Measurements from ENCODE around the gene ALKBH7.
"Not testable (repeated sequence)": the region's sequence is repeated elsewhere in the genome, so short reads cannot be mapped to it uniquely, and the experiment has no call there.

ALKBH7 gene

DNA sequence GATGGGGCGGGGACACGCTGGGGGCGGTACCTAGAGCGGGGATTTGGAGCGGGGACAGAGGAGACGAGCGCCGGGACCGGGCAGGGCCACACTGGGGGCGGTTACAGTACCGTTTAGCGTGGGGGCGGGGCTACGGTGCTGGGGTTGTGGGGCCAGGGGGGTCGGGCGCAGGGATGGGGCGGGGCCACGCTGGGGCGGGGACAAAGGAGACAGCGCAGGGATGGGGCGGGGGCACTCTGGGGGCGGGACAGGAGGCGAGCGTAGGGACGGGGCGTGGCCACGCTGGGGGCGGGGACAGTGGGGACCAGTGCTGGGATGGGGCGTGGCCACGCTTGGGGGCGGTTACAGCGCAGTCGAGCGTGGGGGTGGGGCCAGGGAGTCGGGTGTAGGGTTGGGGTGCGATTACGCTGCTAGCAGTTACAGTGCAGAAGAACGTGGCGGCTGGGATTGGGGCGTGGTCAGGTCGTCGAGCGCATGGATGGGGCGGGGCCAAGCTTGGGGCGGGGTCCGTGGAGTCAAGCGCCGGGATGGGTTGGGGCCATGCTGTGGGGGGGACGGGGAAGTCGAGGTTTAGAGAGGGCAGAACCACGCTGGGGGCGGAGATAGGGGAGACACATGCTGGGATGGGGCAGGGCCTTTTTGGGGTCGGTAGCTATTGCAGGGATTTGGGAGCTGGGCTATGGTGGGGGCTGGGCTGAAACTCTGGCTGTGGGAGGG is 660 bp downstream of the ALKBH7 start:
- peak; percentile 79 to 90 for DNase-seq

DNA sequence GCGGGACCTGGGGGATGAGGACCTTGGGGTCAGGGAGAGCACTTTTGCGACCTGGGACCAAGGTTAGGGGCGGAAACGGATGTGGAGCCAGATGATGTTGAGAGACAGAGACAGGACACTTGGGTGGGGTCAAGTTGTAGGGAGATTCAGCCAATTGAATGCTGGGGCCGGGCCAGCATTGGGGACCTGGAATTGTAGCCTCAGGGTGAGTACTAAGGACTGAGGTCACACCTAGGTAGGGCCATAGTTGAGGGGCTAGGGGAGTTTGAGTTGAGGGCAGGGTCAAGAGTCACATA is 1.2 kb downstream of the ALKBH7 start:
- DNase-seq, result no peak

DNA sequence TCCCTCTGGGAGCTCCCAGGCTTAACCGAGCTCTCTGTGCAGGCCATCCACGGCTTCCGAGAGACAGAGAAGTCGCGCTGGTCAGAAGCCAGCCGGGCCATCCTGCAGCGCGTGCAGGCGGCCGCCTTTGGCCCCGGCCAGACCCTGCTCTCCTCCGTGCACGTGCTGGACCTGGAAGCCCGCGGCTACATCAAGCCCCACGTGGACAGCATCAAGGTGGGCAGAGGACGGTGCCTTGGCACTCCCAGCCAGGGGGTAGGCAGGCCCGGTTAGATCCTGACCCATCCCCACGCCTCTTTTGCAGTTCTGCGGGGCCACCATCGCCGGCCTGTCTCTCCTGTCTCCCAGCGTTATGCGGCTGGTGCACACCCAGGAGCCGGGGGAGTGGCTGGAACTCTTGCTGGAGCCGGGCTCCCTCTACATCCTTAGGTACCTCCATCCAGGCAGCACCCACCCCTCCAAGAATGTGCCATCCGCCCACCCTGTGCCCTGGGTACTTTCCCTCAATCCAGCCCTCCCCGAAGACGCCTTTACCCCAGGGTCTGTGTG is 1.6 kb downstream of the ALKBH7 start:
- no peak for DNase-seq

DNA sequence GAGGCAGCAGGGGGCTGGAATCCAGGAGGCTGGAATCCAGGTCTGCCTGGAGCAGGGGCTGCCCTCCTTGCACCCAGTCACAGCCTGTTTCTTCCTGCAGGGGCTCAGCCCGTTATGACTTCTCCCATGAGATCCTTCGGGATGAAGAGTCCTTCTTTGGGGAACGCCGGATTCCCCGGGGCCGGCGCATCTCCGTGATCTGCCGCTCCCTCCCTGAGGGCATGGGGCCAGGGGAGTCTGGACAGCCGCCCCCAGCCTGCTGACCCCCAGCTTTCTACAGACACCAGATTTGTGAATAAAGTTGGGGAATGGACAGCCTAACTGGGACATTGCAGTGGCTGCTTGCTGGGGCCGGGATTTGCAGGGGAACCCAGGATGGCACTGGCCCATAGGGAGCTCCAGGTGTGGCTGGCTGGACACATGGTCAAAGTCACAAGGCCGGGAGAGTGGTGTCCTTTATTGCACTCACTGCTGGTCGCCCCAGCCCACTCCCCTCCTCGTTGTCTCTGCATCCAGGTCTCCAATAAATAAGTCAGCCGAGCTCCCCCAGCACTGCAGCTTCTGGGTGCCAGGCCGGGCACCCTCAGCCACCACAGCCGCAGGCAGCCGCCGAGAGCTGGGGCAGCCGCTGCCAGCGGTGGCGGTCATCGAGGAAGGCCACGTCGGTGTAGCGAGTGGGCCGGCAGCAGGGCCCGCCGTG is 2.3 kb downstream of the ALKBH7 start:
- no peak for DNase-seq

DNA sequence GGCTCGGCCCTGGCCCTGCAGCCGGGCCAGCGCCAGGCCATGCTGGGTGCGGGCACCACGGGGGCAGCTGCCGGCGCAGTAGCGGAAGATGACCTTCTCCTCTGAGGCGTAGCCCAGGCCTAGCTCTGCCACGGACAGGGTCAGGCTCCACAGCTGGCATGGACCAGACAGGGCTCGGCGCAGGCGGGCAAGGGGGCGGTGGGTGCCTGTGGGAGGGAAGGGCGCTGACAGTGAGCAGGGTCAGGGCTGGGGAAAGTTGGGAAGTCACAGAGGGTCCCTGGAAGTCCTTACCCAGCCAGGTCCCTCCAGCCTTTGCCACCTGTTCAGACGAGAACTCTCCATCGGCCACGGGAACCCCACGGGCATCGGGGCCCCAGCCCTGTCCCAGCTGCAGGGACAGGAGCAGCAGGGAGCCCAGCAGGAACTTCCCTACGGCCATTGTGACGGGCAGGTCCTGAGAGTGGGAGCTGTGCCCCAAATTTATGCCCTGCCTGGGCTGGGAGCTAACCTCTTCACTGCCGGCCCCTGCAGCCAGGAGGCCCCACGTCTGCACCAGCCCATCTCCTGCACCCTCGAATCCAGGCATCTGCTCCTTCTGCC is 2.9 kb downstream of the ALKBH7 start, which contains the start of gene PSPN:
Gene PSPN (minus strand): TSS at position 523 of the 600 bp plus-strand sequence. CDS start 84 bp downstream, at position 439.
- no peak for DNase-seq

DNA sequence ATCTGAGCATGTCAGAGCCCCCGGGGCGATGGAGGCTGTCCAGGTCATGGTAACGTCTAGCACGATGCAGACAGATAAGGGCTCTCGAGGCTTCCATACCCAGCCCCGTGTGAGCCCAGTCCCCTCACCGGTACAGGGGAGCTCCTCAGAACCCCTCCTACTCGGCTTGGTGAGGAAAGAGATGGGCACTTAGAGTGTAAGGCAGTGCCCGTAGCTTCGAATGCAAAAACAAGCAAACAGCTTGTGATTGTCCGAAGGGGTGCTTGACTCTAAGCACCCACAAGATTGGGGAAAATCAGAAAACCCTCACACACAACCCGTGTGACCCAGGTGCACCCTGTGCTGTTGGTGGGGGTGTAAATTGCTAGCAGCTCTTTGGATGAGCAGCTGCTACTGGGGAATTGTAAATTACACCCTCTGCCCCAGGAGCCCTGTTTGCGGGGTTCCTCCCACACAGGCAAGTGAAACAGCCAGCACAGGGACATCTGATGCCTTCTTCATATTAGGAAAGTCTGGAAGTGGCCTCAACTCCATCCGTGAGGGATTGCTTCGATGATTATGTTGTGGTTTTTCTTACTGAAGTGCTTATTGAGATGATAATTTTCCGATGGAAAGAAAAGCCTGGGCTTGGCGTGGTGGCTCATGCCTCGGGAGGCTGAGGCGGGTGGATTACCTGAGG is 4.1 kb downstream of the ALKBH7 start:
- no peak for DNase-seq

DNA sequence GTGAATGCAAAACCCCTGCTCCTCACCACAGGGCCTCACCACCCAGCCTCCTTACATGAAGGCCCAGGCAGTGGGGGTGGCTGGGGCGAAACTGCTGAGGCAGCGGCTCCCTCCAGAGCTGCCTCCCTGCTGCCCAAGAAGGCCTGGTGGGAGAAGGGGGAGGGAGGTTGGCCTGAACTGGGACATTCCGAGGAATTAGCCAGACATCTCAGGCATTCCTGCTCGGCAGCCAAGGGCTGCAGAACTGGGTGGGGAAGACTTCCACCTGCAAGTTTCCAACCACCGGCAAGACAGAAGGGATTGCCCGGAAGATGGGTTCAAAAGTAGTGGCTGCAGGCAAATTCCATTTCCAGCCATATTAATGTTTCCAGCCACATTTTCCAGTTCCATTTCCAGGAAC is 5.4 kb downstream of the ALKBH7 start:
- DNase-seq, result no peak

- DNase-seq, result no peak
These were observed 5.9 kb downstream of the ALKBH7 start for GRCh38 chr19:6378486-6378885.

- DNase-seq, result no peak
These were observed 7.2 kb downstream of the ALKBH7 start for GRCh38 chr19:6379744-6380143.

DNA sequence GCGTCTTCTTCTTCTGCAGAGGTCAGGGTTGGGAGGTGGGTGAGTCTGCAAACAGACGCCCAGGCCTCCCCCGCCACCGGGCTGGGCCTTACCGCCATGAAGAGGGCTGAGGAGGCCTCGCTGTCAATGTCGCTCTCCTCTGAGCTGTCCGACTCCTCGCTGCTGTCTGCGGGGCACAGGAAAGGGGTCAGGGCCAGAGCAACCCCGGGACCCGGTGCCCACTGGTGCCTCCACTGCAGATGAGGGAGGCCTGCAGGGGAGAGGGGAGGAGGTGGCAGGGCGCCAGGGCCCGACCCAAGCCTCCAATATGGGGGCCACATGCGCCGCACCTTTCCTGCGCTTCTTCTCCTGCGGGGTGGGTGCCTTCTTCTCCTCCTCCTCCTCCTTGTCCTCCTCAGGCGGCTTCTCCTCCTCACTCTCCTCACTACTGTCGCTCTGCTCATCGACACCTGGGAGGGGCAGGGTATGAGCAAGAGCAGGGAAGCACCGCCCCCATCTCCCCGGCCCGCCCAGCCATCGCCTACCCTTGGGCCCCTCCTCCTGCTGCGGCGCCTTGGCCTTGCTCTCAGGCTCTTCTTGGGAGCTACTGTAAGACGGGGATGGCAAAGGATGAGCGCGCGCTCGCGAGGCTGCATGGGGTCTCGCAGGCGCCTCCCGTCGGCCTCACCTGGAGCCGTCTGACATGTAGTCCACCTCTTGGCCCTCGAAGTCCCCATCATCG is 8.6 kb downstream of the ALKBH7 start:
- no peak for DNase-seq

DNA sequence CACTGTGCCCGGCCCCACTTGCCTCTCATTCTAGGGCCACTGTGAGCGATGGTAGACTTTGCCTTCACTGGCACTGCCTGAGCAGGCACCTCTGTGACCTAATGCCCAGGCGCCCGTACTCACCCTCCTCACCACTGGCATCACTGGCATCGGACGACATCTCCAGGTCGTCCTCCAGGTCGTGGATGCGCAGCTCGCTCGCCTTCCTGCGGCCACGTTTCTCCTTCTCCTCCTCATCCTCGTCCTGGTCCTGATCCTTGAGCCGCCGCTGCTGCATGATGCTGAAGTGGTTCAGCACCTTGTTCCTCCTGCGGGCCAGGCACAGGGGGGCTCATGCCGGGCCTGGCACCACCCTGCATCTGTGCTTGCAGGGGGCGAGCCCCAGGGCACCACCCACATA is 10.6 kb downstream of the ALKBH7 start:
- DNase-seq, result no peak

DNA sequence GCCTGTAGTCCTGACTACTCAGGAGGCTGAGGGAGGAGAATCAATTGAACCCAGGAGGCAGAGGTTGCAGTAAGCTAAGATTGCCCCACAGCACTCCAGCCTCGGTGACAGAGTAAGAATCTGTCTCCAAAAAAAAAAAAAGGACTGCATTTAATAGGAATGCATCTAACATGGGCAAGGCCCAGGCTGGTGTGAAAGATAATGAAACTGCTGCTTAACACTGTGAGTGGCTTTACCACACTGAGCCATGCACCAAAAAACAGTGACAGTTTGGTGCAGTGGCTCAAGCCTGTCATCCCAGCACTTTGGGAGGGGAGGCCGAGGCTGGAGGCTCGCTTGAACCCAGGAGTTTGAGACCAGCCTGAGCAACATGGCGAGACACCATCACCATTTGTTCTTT is 11.8 kb downstream of the ALKBH7 start:
- no peak for DNase-seq

DNA sequence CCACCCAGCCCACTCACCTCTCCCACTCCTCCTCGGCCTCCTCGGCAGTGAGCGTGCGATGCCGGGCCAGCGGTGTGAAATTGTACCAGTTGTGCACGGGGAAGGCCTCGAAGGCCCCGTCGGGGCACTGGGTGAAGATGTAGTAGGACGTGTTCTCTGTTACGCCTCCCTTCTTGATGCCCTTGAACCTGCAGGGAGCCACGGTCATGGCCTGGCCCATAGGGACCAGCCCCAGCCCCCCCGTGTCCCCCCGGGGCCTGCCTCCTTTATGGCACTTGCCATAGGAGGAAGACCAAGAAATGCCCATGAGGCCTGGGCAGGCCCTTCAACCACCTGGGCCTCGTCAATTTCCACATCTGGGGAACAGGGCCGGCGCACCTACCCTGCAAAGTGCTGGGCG is 14.8 kb downstream of the ALKBH7 start:
- DNase-seq, result no peak

- no peak for DNase-seq
These were observed 19.9 kb downstream of the ALKBH7 start for GRCh38 chr19:6392221-6393073.

DNA sequence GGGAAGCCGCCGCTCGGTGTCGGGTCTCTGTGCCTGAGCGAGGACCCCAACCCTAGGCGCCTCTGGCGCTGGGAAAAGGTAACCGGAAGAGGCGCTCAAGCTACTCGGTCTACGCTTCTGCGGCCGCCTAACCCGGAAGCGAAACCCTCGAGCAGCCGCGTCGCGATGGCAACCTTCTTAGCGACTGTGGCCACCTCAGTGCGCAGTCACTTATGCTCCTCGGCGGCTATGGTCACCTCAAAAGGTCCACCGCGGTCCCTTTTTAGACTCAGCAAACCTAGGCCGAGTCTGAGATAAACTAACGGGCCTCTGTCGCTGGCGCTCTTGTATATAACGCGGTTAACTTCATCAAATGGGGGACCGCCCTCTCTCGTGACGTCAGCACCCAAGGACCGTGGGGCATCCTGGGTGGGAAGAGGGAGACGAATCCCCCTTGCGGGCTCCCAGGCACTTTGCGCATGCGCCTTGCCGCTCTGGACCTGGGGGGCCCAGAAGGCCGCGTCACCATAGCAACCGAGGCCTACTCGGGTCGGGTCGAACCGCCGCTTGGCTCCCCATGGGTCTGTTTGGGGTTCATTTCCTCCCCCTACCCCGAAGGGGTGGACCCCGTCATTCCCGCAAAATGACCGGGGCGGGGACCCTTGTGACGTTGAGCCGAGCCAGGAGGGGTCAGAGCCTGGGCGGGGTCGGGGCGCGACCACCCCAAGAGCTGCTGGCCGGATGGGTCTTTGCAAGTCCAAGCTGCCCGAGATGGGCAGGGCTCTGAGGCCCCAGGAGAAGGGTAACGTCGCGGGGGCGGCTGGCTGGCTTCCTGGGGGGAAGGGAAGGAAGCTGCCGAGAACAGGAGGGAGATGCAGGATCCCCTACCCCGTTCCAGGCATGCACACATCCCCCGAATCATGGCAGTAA is 20.7 kb downstream of the ALKBH7 start, which contains the start of gene GTF2F1:
Gene GTF2F1 (minus strand): TSS at position 91 of the 909 bp plus-strand sequence. CDS start 169 bp downstream, outside the sequence.
- DNase-seq, result peak; percentile 58 to 77

DNA sequence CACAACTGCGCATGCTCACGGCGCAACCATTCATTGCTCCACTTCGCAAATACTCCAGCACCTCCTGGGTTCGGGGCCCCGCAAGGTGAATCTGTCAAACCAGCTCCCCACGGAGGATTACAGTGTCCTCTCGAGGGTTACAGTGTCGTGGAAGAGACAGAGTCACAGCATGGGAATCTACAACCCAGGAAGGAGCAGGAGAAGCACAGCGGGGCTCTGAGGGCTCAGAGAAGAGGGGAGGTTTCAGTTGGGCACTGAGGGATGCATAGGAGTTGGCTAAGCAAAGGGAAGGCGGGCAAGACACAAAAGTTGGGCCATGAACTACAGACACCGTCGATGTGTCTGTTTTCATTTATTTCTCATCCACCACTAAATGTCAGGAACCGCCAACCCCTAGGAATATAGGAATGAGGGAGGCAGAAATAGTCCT is 21.4 kb downstream of the ALKBH7 start:
- peak in 1 of 2 experiments; percentile 26 for DNase-seq

GRCh38 chr19:6394831-6395230 is 22.2 kb downstream of the ALKBH7 start:
- no peak for DNase-seq

- no peak for DNase-seq
These were observed 23.7 kb downstream of the ALKBH7 start for GRCh38 chr19:6396305-6396704.

GRCh38 chr19:6400062-6400944 is 27.7 kb downstream of the ALKBH7 start:
- DNase-seq, result not testable (repeated sequence)

Measured in NCI-H187 (cell line).